Ovary (tissue), 9 donors: ENCODE data around the gene AMZ2. TPM values are rescaled to one million over a fixed set of nuclear protein-coding genes. Genes with fewer than 3 reads are reported as not detected.
A peak's percentile ranks its signal among the peaks of the same experiment; 100 is the strongest.

ENCODE experiments used
- DNase-seq, 5 donors: peaks; one replicate each; pipeline ENCODE4 v3.0.0-alpha.2; 2019 to 2020
- H3K27ac ChIP-seq, 2 donors: fragments of 200-600 bp; one replicate each; pipeline versions ENCODE4 v1.5.1 to v1.8.0; 2019 to 2022
- H3K27me3 ChIP-seq: fragments of 200-600 bp; one replicate; pipeline ENCODE4 v1.8.0; 2022
- H3K36me3 ChIP-seq: fragments of 200-600 bp; sonication (generic); one replicate; pipeline ENCODE4 v1.5.1; 2019
- H3K4me1 ChIP-seq: one replicate; pipeline ENCODE4 v1.8.1; 2013; ENCODE audit warnings: mild to moderate bottlenecking, moderate library complexity; ENCODE audit not compliant: insufficient read depth
- H3K4me3 ChIP-seq: fragments of 200-600 bp; sonication (generic); one replicate; pipeline ENCODE4 v1.5.1; 2017
- H3K9me3 ChIP-seq, 2 donors: fragments of 200-600 bp in 1 of 2; sonication (generic) in 1 of 2; one replicate each; pipeline versions ENCODE4 v1.5.1 to v1.8.1; 2013 to 2019; ENCODE audit warnings: mild to moderate bottlenecking in 1 of 2, moderate library complexity in 1 of 2
- CTCF ChIP-seq, 3 donors: fragments of 450-650 bp in 2 of 3; fragments of 200-600 bp in 1 of 3; IDR thresholded peaks; one replicate each; pipeline versions ENCODE4 v1.5.1 to v1.8.0; 2016 to 2022; ENCODE audit warnings: antibody characterized with exemption in 3 of 3, mild to moderate bottlenecking in 1 of 3
- EP300 ChIP-seq: sonication (generic); formaldehyde crosslinking; IDR thresholded peaks from one replicate; pipeline ENCODE4 v1.6.1; 2017; ENCODE audit warnings: antibody characterized with exemption
- POLR2A ChIP-seq: fragments of 450-650 bp; IDR thresholded peaks from one replicate; pipeline ENCODE4 v1.6.1; 2017; ENCODE audit warnings: antibody characterized with exemption, mild to moderate bottlenecking, moderate library complexity
- WGBS, 3 donors: extraction: QIAGEN DNeasy Blood & Tissue Kit in 1 of 3; methylation state at CpG; one replicate each; pipeline versions ENCODE4 v1.1.5 to v1.1.7; 2013 to 2017; 5-methylcytosine and 5-hydroxymethylcytosine counted together
- intact Hi-C, 4 donors: fragments of 100-400 bp; cut with DNase I; formaldehyde crosslinking; loops; one replicate each; pipeline versions ENCODE4 v1.11.0 to v1.15.1; 2022 to 2023
- polyA plus RNA-seq, 2 donors: library from polyadenylated mRNA; stranded (reverse); fragments of 200-250 nt in 1 of 2; fragments of 350-450 nt in 1 of 2; fragmentation: Illumina TruSeq in 1 of 2; extraction: RNeasy Lipid Tissue Mini Kit (QIAGEN cat#74804) in 1 of 2; gene quantifications; one replicate each; pipeline ENCODE4 v1.2.3, GENCODE V29; 2013 to 2014
- total RNA-seq, 7 donors: library from RNA; depleted of rRNA in 2 of 7; stranded (reverse); fragments of >200 nt in 2 of 7; fragmentation: NEBNext Ultra II Directional in 3 of 7; extraction: Animal tissue kit (Norgen Biotek cat#: 25700) in 3 of 7; gene quantifications; one replicate each; pipeline versions ENCODE4 v1.1.0 to v1.2.4, GENCODE V29; 2016 to 2023
- donor health status: DM: no; HTN: no; CAD: no; lungs with moderate emphysema.
- donor health status: DM: no; HTN: no; CAD: no.
- donor health status: Bipolar disorder and iron deficiency.
- donor health status: DM: yes; HTN: yes; CAD: no.
- donor health status: DM: no; HTN: no; CAD: no.
- donor health status: DM: yes; HTN: yes; CAD: no.

Gene AMZ2
- total and polyA plus RNA-seq, 9 donors, result 30.4 to 131 (median 61.6) TPM

- 1 to 3% (median 2%) methylated on average over 50 of the region's 50 CpGs for WGBS, 3 donors
- Histone ChIP-seq H3K36me3 (no peaks in the 10 kb centered on the region), H3K27me3 (no peaks in the 10 kb centered on the region), H3K27ac (peak overlapping the region in 1 of 2 donors; percentile 75), H3K9me3 (no peaks in the 10 kb centered on the region), H3K4me3 (peak overlapping the region; percentile 47), H3K4me1 (peaks cover 5% of the 10 kb centered on the region)
- no peak for TF ChIP-seq POLR2A
- TF ChIP-seq EP300, result no peak
- DNase-seq, result peak in 4 of 5 donors; percentile 20 to 52 (median 34)
- intact Hi-C loops, result no loop called here
Observed at GRCh38 chr17:68290268-68290954, 42.6 kb downstream of the AMZ2 start.

GRCh38 chr17:68290955-68291835, 43.4 kb downstream of the AMZ2 start, which contains the start of the genes ARSG and SLC16A6:
Gene ARSG (plus strand): TSS chr17:68291495. CDS start chr17:68307494, 15,999 bp downstream.
Gene SLC16A6 (minus strand): TSS chr17:68291127. CDS start chr17:68278320, 12,807 bp downstream.
- TF ChIP-seq CTCF (IDR thresholded peaks at IDR 0.05), result no peak
- 0 to 1% (median 1%) methylated on average over 18 to 96 of the region's 96 CpGs for WGBS, 3 donors
- no peaks in the 10 kb centered on the region for H3K9me3 ChIP-seq
- H3K4me1 ChIP-seq, result peaks cover 5% of the 10 kb centered on the region
- no peaks in the 10 kb centered on the region for H3K36me3 ChIP-seq
- intact Hi-C loops, result no loop called here
- no peaks in the 10 kb centered on the region for H3K27me3 ChIP-seq
- H3K4me3 ChIP-seq, result peak within 1 kb of the TSS; percentile 47
- peak within 1 kb of the TSS; percentile 60 to 75 for H3K27ac ChIP-seq
- peak; percentile 57 to 81 (median 71) for DNase-seq

GRCh38 chr17:68291836-68292688, 44.2 kb downstream of the AMZ2 start:
- H3K4me3 ChIP-seq, result peak overlapping the region; percentile 47
- WGBS, 3 donors, result 0 to 1% (median 1%) methylated on average over 64 to 76 of the region's 76 CpGs
- TF ChIP-seq EP300, result no peak
- TF ChIP-seq CTCF (IDR thresholded peaks at IDR 0.05), result no peak
- no peak for TF ChIP-seq POLR2A
- H3K4me1 ChIP-seq, result peaks cover 5% of the 10 kb centered on the region
- no peaks in the 10 kb centered on the region for H3K27me3 ChIP-seq
- H3K27ac ChIP-seq, result peak overlapping the region in 1 of 2 donors; percentile 75
- DNase-seq, result peak; percentile 56 to 73 (median 59)
- intact Hi-C loops, result no loop called here
- no peaks in the 10 kb centered on the region for H3K9me3 ChIP-seq
- H3K36me3 ChIP-seq, result no peaks in the 10 kb centered on the region

- Histone ChIP-seq H3K4me3 (no peak overlapping the region), H3K27ac (no peak overlapping the region), H3K27me3 (no peaks in the 10 kb centered on the region), H3K36me3 (no peaks in the 10 kb centered on the region), H3K9me3 (no peaks in the 10 kb centered on the region), H3K4me1 (peaks cover 5% of the 10 kb centered on the region)
- intact Hi-C loops, result no loop called here
- TF ChIP-seq EP300 (no peak), CTCF (IDR thresholded peaks at IDR 0.05) (no peak), POLR2A (no peak)
- no peak for DNase-seq
- 31 to 33% (median 31%) methylated on average over 9 of the region's 9 CpGs for WGBS, 3 donors
Observed at GRCh38 chr17:68292689-68293040, 44.8 kb downstream of the AMZ2 start.
